Measurements from ENCODE around the gene CTSF.

CTSF gene

DNA sequence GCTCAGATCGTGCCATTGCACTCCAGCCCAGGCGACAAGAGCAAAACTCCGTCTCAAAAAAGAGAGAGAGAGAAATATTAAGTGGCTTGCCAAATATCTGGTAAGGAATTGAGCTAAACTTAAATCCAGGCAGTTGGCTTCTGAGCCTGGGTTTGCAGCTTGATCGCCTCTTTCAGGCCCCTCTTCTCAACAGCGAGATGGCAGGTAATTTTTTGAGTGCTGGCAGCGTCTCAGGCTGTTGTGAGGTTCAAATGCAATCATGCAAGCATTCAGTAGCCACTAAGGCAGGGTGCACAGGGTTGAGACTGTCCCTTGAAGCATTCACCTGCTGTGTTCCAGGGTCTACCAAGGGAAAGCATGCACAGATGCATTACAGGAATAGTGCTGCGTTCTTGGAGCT lies 670 bp upstream of the CTSF start:
- no peak overlapping the region for H3K27ac ChIP-seq
- TF ChIP-seq, protein P1, sequence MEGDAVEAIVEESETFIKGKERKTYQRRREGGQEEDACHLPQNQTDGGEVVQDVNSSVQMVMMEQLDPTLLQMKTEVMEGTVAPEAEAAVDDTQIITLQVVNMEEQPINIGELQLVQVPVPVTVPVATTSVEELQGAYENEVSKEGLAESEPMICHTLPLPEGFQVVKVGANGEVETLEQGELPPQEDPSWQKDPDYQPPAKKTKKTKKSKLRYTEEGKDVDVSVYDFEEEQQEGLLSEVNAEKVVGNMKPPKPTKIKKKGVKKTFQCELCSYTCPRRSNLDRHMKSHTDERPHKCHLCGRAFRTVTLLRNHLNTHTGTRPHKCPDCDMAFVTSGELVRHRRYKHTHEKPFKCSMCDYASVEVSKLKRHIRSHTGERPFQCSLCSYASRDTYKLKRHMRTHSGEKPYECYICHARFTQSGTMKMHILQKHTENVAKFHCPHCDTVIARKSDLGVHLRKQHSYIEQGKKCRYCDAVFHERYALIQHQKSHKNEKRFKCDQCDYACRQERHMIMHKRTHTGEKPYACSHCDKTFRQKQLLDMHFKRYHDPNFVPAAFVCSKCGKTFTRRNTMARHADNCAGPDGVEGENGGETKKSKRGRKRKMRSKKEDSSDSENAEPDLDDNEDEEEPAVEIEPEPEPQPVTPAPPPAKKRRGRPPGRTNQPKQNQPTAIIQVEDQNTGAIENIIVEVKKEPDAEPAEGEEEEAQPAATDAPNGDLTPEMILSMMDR (IDR thresholded peaks at IDR 0.05): no peak

DNA sequence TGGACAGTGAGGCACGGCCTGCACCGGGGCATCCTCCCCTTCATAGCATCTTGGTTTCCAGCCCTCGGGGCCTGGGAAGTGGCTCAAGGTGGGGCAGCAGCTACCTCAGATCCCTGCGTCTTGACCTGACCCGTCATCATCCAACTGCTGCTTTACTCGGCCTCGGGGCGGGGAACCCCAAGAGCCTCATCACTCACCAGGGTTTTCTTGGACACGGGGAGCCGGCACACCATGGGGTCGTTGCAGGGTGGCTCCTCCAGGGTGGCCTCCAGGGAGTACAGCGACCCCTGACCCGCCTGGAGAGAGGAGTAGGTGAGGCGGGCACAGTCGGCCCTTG lies 651 bp downstream of the CTSF start:
- Histone ChIP-seq H3K36me3 (no peaks in the 10 kb centered on the region), H3K27me3 (peaks cover 54% of the 10 kb centered on the region), H3K4me1 (ENCODE audit: control insufficient read depth in 1 of 2, insufficient read depth in 1 of 2, low read depth in 1 of 2, low read length in 1 of 2) (peaks cover 4 to 5% of the 10 kb centered on the region in 2 experiments), H3K27ac (no peak overlapping the region), H3K4me3 (ENCODE audit: low read depth in 1 of 2, low read length in 1 of 2) (no peak overlapping the region), H3K9me3 (no peaks in the 10 kb centered on the region)
- TF ChIP-seq, protein P1 (IDR thresholded peaks at IDR 0.05): no peak

More for the DNA sequence above, 670 bp upstream of the CTSF start:
- no peak overlapping the region for H3K4me3 ChIP-seq (ENCODE audit: low read depth in 1 of 2, low read length in 1 of 2)
- peaks cover 54% of the 10 kb centered on the region for H3K27me3 ChIP-seq
- H3K4me1 ChIP-seq (ENCODE audit: control insufficient read depth in 1 of 2, insufficient read depth in 1 of 2, low read depth in 1 of 2, low read length in 1 of 2): peaks cover 4 to 5% of the 10 kb centered on the region in 2 experiments
- H3K9me3 ChIP-seq: no peaks in the 10 kb centered on the region
- no peaks in the 10 kb centered on the region for H3K36me3 ChIP-seq

DNA sequence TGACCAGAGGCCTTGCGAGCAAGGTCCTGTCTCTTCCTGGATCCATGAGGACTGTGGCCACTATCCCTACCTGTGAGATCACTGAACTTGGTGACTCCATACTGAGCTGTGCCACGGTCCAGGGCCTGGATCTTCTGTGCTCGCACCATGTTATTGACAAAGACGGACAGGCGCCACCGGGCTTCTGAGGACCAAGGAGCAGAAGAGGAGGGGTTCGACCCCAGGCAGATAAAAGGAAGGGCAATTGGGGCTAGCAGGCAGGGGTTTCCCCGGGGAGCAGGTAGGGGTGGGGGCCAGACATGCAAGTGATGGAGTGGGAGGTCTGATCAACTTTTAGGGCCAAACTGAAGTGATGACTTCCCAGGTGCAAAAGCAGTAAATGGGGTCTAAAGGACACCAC lies 2.2 kb downstream of the CTSF start:
- Histone ChIP-seq H3K27ac (no peak overlapping the region), H3K27me3 (peaks cover 58% of the 10 kb centered on the region), H3K36me3 (no peaks in the 10 kb centered on the region), H3K9me3 (no peaks in the 10 kb centered on the region), H3K4me1 (ENCODE audit: control insufficient read depth in 1 of 2, insufficient read depth in 1 of 2, low read depth in 1 of 2, low read length in 1 of 2) (peaks cover 4 to 5% of the 10 kb centered on the region in 2 experiments), H3K4me3 (ENCODE audit: low read depth in 1 of 2, low read length in 1 of 2) (no peak overlapping the region)
- TF ChIP-seq, protein P1 (IDR thresholded peaks at IDR 0.05): no peak

GRCh38 chr11:66564984-66565383 lies 3.4 kb downstream of the CTSF start:
- Histone ChIP-seq H3K36me3 (no peaks in the 10 kb centered on the region), H3K9me3 (no peaks in the 10 kb centered on the region), H3K27ac (no peak overlapping the region), H3K4me3 (ENCODE audit: low read depth in 1 of 2, low read length in 1 of 2) (no peak overlapping the region), H3K4me1 (ENCODE audit: control insufficient read depth in 1 of 2, insufficient read depth in 1 of 2, low read depth in 1 of 2, low read length in 1 of 2) (peaks cover 4 to 5% of the 10 kb centered on the region in 2 experiments), H3K27me3 (peaks cover 59% of the 10 kb centered on the region)
- TF ChIP-seq, protein P1 (IDR thresholded peaks at IDR 0.05): no peak

DNA sequence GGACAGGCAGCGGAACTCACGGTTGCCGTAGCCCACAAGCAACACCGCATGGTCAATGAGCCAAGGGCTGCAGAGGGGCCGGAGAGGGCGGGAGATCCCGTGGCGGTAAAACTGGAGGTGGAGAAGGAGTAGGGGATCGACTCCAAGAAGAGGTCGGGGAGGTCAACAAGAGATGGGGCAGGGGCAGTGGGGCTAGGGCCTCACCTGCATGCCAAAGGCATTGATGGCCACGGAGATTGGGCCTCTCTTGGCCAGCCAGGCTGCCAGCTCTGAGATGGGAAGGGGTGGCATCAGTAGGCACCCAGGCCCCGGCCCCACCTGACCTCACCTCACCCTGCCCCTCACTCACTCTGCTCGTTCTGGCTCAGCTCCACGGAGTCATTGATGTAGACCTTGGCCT lies 3.9 kb downstream of the CTSF start:
- no peaks in the 10 kb centered on the region for H3K36me3 ChIP-seq
- no peak overlapping the region for H3K4me3 ChIP-seq (ENCODE audit: low read depth in 1 of 2, low read length in 1 of 2)
- H3K27me3 ChIP-seq: peaks cover 59% of the 10 kb centered on the region
- H3K9me3 ChIP-seq: no peaks in the 10 kb centered on the region
- TF ChIP-seq, protein P1 (IDR thresholded peaks at IDR 0.05): no peak
- H3K27ac ChIP-seq: no peak overlapping the region
- peaks cover 4 to 5% of the 10 kb centered on the region in 2 experiments for H3K4me1 ChIP-seq (ENCODE audit: control insufficient read depth in 1 of 2, insufficient read depth in 1 of 2, low read depth in 1 of 2, low read length in 1 of 2)

DNA sequence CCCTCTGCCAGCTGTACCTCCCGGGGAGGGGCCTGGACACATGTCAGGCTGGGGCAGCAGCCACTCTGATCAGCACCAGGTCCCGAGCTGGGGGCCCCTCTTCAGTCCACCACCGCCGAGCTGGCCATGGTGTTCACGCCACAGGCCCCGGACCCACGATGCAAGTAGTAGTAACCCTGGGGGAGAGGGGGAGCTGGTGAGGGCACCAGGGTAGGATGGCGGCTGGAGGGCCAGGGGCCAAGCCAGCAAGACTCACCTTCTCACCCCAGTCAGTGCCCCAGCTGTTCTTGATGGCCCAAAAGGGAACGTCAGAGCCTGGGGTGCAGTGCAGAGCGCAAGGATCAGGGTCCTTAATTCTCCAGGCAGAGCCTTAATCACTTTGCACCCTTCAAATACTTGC lies 4.6 kb downstream of the CTSF start:
- Histone ChIP-seq H3K27me3 (peaks cover 59% of the 10 kb centered on the region), H3K4me3 (ENCODE audit: low read depth in 1 of 2, low read length in 1 of 2) (no peak overlapping the region), H3K27ac (no peak overlapping the region), H3K4me1 (ENCODE audit: control insufficient read depth in 1 of 2, insufficient read depth in 1 of 2, low read depth in 1 of 2, low read length in 1 of 2) (peaks cover 4 to 5% of the 10 kb centered on the region in 2 experiments), H3K9me3 (no peaks in the 10 kb centered on the region), H3K36me3 (no peaks in the 10 kb centered on the region)
- TF ChIP-seq, protein P1 (IDR thresholded peaks at IDR 0.05): no peak
